Measurements from ENCODE around the gene MTCH2. TPM values are rescaled to one million over a fixed set of nuclear protein-coding genes. Genes with fewer than 3 reads are reported as not detected.

MTCH2 gene
- total and polyA plus RNA-seq, 4 experiments from 2014 or later, result 23.6 to 66.8 (median 41.3) TPM

DNA sequence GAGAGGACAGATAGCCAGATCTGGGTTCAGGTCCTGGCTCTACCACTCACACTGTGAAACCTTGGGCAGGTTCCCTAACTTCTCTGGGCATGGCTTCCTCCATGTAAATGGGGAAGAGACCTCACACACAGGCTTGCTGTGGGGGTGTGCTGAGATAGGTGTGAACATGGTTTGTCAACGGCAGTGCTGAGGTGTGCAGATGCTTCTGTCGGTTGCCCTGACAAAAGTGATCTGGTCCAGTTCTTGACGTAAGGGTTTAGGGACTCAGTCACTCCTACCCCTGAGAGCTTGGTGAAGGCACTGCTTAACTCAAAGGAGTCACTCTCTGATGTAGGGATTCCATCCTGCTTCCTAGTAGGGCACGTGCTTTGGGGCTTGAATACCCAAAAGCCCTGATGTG lies 50.1 kb downstream of the MTCH2 start:
- Histone ChIP-seq H3K4me3 (ENCODE audit: low read length in 2 of 2) (no peak overlapping the region), H3K27ac (ENCODE audit: low read depth, low read length) (no peak overlapping the region), H3K36me3 (ENCODE audit: insufficient read depth, low read length) (no peaks in the 10 kb centered on the region), H3K4me1 (ENCODE audit: insufficient read depth, low read length) (peaks cover 5% of the 10 kb centered on the region), H3K9me3 (ENCODE audit: control insufficient read depth in 1 of 2, low read length in 2 of 2) (no peaks in the 10 kb centered on the region), H3K27me3 (ENCODE audit: insufficient read depth, low read length) (peaks cover 25% of the 10 kb centered on the region)
- Mint-ChIP-seq H3K4me3 (no peak overlapping the region), H3K27ac (no peak overlapping the region), H3K9me3 (no peaks in the 10 kb centered on the region), H3K36me3 (no peaks in the 10 kb centered on the region), H3K27me3 (peaks cover 16 to 28% of the 10 kb centered on the region in 2 donors), H3K4me1 (peaks cover 0 to 9% (median 2%) of the 10 kb centered on the region in 4 donors)
- CTCF ChIA-PET (ENCODE audit: partially characterized antibody), result no interaction called here
- DNase-seq, result no peak
- POLR2A ChIA-PET (ENCODE audit: partially characterized antibody), result interaction anchor here (1.6 kb wide), 1 partner anchor 13 kb away, joined by 4 read pairs; the partner anchor contains the start of gene NDUFS3
- intact Hi-C loops (cut with micrococcal nuclease), result no loop called here

DNA sequence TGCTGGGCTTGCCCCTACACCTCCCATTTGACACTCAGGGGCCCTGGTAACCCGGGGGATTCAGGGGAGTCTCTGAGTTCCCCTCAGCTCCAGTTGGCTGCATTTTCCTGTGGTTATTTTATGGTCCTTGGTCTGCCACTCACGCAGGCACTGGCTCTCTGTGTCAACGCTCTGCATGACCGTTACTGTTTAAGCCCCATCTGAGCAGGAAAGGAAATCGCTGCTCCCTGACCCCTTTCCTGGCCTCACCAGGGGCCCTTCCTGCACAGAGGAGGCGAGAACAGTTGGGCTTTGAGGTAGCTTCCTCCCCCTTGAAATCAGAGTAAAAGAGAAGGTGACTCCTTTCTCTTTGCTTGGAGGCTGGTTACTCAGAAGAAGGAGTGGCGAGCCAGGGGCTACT lies 50.6 kb downstream of the MTCH2 start:
- peaks cover 5% of the 10 kb centered on the region for H3K4me1 ChIP-seq (ENCODE audit: insufficient read depth, low read length)
- no peaks in the 10 kb centered on the region for H3K9me3 ChIP-seq (ENCODE audit: control insufficient read depth in 1 of 2, low read length in 2 of 2)
- intact Hi-C loops (cut with micrococcal nuclease), result no loop called here
- H3K27ac ChIP-seq (ENCODE audit: low read depth, low read length), result no peak overlapping the region
- DNase-seq, result no peak
- ChIA-PET CTCF (ENCODE audit: partially characterized antibody) (no interaction called here), POLR2A (ENCODE audit: partially characterized antibody) (interaction anchor here (1.6 kb wide), 1 partner anchor 12 kb away, joined by 4 read pairs; the partner anchor contains the start of gene NDUFS3)
- Mint-ChIP-seq H3K9me3 (no peaks in the 10 kb centered on the region), H3K27ac (no peak overlapping the region), H3K36me3 (no peaks in the 10 kb centered on the region), H3K4me1 (peaks cover 0 to 10% (median 2%) of the 10 kb centered on the region in 4 donors), H3K27me3 (peaks cover 16 to 28% of the 10 kb centered on the region in 2 donors), H3K4me3 (no peak overlapping the region)
- no peaks in the 10 kb centered on the region for H3K36me3 ChIP-seq (ENCODE audit: insufficient read depth, low read length)
- no peak overlapping the region for H3K4me3 ChIP-seq (ENCODE audit: low read length in 2 of 2)
- H3K27me3 ChIP-seq (ENCODE audit: insufficient read depth, low read length), result peaks cover 25% of the 10 kb centered on the region

DNA sequence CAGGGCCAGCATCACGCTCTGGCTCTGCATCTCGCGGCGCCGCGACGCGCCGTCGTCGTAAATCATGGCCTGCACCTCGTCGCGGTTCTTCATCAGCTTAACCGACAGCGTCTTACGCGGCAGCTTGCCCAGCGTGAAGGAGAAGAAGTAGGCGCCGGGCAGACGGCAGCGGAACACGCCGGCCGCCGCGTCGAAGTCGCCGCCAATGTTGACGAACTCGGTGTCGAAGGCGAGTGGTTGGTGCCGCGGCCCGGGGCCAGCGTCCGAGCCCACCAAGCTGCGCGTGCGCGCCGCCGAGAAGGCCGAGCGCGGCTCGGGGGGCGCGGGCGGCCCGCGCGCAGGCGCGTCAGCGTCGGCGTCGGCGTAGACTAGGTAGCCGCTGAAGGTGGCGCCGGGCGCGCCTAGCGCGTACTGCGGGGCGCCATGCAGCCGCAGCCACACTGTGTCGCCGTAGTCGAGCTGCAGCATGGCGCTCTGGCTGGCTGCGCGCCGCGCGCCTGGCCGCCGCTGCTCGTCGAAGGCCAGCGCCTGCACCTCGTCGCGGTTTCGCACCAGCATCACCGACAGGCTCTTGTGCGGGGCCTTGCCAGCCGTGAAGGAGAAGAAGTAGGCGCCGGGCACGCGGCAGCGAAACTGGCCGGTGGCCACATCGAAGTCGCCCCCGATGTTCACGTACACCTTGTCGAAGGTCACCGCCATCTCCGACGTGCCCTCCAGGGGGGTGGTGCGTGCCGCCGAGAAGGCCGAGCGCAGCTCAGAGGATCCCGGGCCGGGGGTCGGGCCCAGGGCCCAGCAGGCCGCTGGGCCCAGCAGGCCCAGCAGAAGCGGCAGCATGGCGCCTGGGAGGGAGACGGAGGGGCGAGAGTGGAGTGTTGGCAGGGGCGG lies 52.1 kb downstream of the MTCH2 start:
- peaks cover 25% of the 10 kb centered on the region for H3K27me3 ChIP-seq (ENCODE audit: insufficient read depth, low read length)
- no peak overlapping the region for H3K27ac ChIP-seq (ENCODE audit: low read depth, low read length)
- H3K9me3 ChIP-seq (ENCODE audit: control insufficient read depth in 1 of 2, low read length in 2 of 2), result no peaks in the 10 kb centered on the region
- no peaks in the 10 kb centered on the region for H3K9me3 Mint-ChIP-seq
- H3K4me3 Mint-ChIP-seq, result no peak overlapping the region
- H3K4me1 Mint-ChIP-seq, result peaks cover 0 to 10% (median 2%) of the 10 kb centered on the region in 4 donors
- peaks cover 5% of the 10 kb centered on the region for H3K4me1 ChIP-seq (ENCODE audit: insufficient read depth, low read length)
- no peak overlapping the region for H3K27ac Mint-ChIP-seq
- H3K4me3 ChIP-seq (ENCODE audit: low read length in 2 of 2), result no peak overlapping the region
- peaks cover 0 to 4% of the 10 kb centered on the region in 2 donors for H3K36me3 Mint-ChIP-seq
- H3K36me3 ChIP-seq (ENCODE audit: insufficient read depth, low read length), result no peaks in the 10 kb centered on the region
- no peak for DNase-seq
- ChIA-PET CTCF (ENCODE audit: partially characterized antibody) (no interaction called here), POLR2A (ENCODE audit: partially characterized antibody) (no interaction called here)
- H3K27me3 Mint-ChIP-seq, result peaks cover 12 to 22% of the 10 kb centered on the region in 2 donors
- intact Hi-C loops (cut with micrococcal nuclease), result no loop called here

DNA sequence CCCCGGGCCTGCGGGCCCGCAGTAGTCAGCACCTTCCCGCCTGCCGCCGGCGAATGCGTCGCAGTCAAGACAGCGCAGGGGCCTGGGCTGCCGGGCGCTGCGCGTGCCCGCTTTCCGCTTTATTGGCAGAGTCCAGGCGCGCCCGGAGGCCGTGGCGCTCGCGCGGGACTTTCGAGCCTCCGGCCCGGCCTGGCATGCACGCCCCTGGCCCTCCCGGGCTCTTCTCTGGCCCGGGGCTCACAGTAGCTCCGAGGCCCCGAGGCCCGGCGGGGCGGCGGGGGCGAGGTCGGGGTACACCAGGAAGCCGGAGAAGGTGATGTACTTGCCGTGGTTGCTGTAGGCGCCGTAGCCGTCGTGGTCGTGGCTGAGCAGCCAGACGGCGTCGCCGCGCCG lies 52.8 kb downstream of the MTCH2 start:
- Mint-ChIP-seq H3K9me3 (no peaks in the 10 kb centered on the region), H3K27me3 (peaks cover 9 to 15% of the 10 kb centered on the region in 2 donors), H3K36me3 (peaks cover 0 to 8% of the 10 kb centered on the region in 2 donors), H3K4me1 (peaks cover 0 to 10% (median 2%) of the 10 kb centered on the region in 4 donors), H3K4me3 (no peak overlapping the region), H3K27ac (no peak overlapping the region)
- H3K4me3 ChIP-seq (ENCODE audit: low read length in 2 of 2), result no peak overlapping the region
- intact Hi-C loops (cut with micrococcal nuclease), result no loop called here
- peaks cover 5% of the 10 kb centered on the region for H3K4me1 ChIP-seq (ENCODE audit: insufficient read depth, low read length)
- H3K9me3 ChIP-seq (ENCODE audit: control insufficient read depth in 1 of 2, low read length in 2 of 2), result no peaks in the 10 kb centered on the region
- DNase-seq, result no peak
- no peaks in the 10 kb centered on the region for H3K36me3 ChIP-seq (ENCODE audit: insufficient read depth, low read length)
- CTCF ChIA-PET (ENCODE audit: partially characterized antibody), result no interaction called here
- H3K27me3 ChIP-seq (ENCODE audit: insufficient read depth, low read length), result peaks cover 21% of the 10 kb centered on the region
- POLR2A ChIA-PET (ENCODE audit: partially characterized antibody), result no interaction called here
- no peak overlapping the region for H3K27ac ChIP-seq (ENCODE audit: low read depth, low read length)

DNA sequence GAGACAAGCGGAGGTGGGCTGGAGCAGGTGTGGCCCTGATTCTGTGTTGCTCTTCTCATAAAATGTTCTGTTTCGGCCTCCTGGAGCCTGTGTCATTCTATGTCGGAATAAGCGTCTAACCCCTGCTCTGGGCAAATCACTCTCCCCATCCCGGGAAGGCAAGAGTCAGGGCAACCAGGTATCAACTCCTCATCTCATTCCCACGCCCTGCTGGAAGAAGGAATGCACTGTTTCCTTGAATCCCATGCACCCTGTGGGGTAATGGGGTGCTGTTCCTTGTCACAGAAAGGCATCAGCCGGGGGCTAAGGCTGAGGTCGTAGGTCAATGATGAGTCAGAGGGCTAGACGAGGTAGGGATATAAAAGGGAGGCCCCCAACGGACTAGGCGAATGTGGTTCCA lies 53.2 kb downstream of the MTCH2 start:
- Mint-ChIP-seq H3K36me3 (peaks cover 4 to 12% of the 10 kb centered on the region in 2 donors), H3K4me3 (no peak overlapping the region), H3K9me3 (no peaks in the 10 kb centered on the region), H3K27me3 (peaks cover 7 to 13% of the 10 kb centered on the region in 2 donors), H3K27ac (peak overlapping the region in 1 of 7 donors; percentile 32), H3K4me1 (peaks cover 0 to 10% (median 2%) of the 10 kb centered on the region in 4 donors)
- Histone ChIP-seq H3K4me1 (ENCODE audit: insufficient read depth, low read length) (peaks cover 5% of the 10 kb centered on the region), H3K9me3 (ENCODE audit: control insufficient read depth in 1 of 2, low read length in 2 of 2) (no peaks in the 10 kb centered on the region), H3K27me3 (ENCODE audit: insufficient read depth, low read length) (peaks cover 17% of the 10 kb centered on the region), H3K36me3 (ENCODE audit: insufficient read depth, low read length) (peaks cover 4% of the 10 kb centered on the region), H3K27ac (ENCODE audit: low read depth, low read length) (no peak overlapping the region), H3K4me3 (ENCODE audit: low read length in 2 of 2) (no peak overlapping the region)
- POLR2A ChIA-PET (ENCODE audit: partially characterized antibody), result no interaction called here
- CTCF ChIA-PET (ENCODE audit: partially characterized antibody), result no interaction called here
- DNase-seq, result no peak
- intact Hi-C loops (cut with micrococcal nuclease), result no loop called here

DNA sequence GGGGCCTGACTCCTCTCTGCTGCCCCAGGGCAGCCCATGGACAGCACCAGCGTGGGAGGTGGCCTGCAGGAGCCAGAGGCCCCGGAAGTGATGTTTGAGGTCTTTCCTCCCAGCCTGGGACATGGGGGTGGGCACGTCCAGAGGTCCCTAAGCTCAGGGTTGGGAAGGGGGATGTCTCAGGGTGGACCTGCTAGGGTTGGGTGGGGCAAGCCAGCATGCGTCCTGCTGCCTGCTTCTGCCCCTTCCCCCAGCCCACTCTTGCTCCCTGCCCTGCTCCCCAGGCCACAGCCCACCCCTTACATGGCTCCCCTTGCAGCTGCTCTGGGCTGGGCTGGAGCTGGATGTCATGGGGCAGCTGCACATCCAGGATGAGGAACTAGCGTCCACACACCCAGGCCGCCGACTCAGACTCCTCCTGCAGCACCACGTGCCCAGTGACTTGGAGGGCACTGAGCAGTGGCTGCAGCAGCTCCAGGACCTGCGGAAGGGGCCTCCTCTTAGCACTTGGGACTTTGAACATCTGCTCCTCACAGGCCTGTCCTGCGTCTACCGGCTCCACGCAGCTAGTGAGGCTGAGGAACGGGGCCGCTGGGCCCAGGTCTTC lies 54.5 kb downstream of the MTCH2 start:
- peaks cover 5% of the 10 kb centered on the region for H3K27me3 ChIP-seq (ENCODE audit: insufficient read depth, low read length)
- no peak for DNase-seq
- intact Hi-C loops (cut with micrococcal nuclease), result no loop called here
- no peak overlapping the region for H3K4me3 ChIP-seq (ENCODE audit: low read length in 2 of 2)
- H3K36me3 ChIP-seq (ENCODE audit: insufficient read depth, low read length), result peaks cover 16% of the 10 kb centered on the region
- Mint-ChIP-seq H3K4me3 (no peak overlapping the region), H3K27me3 (peaks cover 0 to 5% of the 10 kb centered on the region in 2 donors), H3K9me3 (no peaks in the 10 kb centered on the region), H3K4me1 (peaks cover 0 to 4% (median 3%) of the 10 kb centered on the region in 4 donors), H3K36me3 (peaks cover 14 to 25% of the 10 kb centered on the region in 2 donors), H3K27ac (peak overlapping the region in 1 of 7 donors; percentile 18)
- no peak overlapping the region for H3K27ac ChIP-seq (ENCODE audit: low read depth, low read length)
- no peaks in the 10 kb centered on the region for H3K9me3 ChIP-seq (ENCODE audit: control insufficient read depth in 1 of 2, low read length in 2 of 2)
- no peaks in the 10 kb centered on the region for H3K4me1 ChIP-seq (ENCODE audit: insufficient read depth, low read length)
- ChIA-PET POLR2A (ENCODE audit: partially characterized antibody) (interaction anchor here (2.2 kb wide), 1 partner anchor 9 kb away, joined by 5 read pairs; the partner anchor contains the start of genes KBTBD4 and NDUFS3), CTCF (ENCODE audit: partially characterized antibody) (no interaction called here)

DNA sequence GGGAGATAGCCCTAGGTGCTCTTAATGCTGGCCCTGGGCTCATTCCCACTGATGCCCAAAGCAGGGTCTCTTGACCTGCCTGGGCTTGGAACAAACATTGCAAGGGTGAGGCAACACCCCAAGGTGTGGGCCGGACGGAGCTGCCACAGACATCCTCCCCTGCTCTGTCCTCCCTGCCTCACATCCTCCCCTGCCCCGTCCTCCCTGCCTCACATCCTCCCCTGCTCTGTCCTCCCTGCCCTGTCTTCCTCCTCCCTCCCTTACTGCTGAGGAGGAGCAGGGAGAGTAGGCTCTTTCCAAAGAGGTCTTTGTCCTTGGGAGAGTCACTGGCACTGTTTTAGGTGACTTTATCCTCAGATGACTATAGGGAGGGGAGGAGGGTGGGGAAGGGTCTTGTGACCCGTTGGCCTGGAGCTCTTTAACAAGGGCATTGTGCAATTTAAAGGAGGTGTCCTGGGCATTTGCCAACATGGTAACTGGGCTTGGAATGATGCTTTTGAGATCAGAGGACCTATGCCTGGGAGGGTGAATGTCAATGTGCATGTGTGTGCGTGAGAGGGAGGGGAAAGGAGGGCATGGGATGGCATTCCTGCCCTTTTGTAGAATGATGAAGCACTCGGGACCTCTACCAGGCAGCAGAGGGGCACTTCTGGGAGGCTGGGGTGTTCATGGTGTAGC lies 55.2 kb downstream of the MTCH2 start:
- Histone ChIP-seq H3K9me3 (ENCODE audit: control insufficient read depth in 1 of 2, low read length in 2 of 2) (no peaks in the 10 kb centered on the region), H3K27ac (ENCODE audit: low read depth, low read length) (no peak overlapping the region), H3K4me3 (ENCODE audit: low read length in 2 of 2) (no peak overlapping the region), H3K36me3 (ENCODE audit: insufficient read depth, low read length) (peaks cover 23% of the 10 kb centered on the region), H3K4me1 (ENCODE audit: insufficient read depth, low read length) (no peaks in the 10 kb centered on the region), H3K27me3 (ENCODE audit: insufficient read depth, low read length) (no peaks in the 10 kb centered on the region)
- H3K4me1 Mint-ChIP-seq, result peaks cover 0 to 9% (median 3%) of the 10 kb centered on the region in 4 donors
- CTCF ChIA-PET (ENCODE audit: partially characterized antibody), result no interaction called here
- intact Hi-C loops (cut with micrococcal nuclease), result no loop called here
- H3K27ac Mint-ChIP-seq, result no peak overlapping the region
- DNase-seq, result no peak
- no peaks in the 10 kb centered on the region for H3K27me3 Mint-ChIP-seq
- POLR2A ChIA-PET (ENCODE audit: partially characterized antibody), result interaction anchor here (2.2 kb wide), 1 partner anchor 8 kb away, joined by 5 read pairs; the partner anchor contains the start of genes KBTBD4 and NDUFS3
- H3K9me3 Mint-ChIP-seq, result no peaks in the 10 kb centered on the region
- no peak overlapping the region for H3K4me3 Mint-ChIP-seq
- H3K36me3 Mint-ChIP-seq, result peaks cover 20 to 32% of the 10 kb centered on the region in 2 donors

Data from CD4-positive, alpha-beta memory T cell (primary cell).